GM12878 (cell line): Measurements from ENCODE around the gene C6orf89. TPM values are rescaled to one million over a fixed set of nuclear protein-coding genes. Genes with fewer than 3 reads are reported as not detected.

Source experiments
- ATAC-seq: fragments of 200-7000 bp; cut with Tn5 transposase; 3 replicates; pipeline ENCODE4 v1.9.1; 2020; ENCODE audit warnings: mild to moderate bottlenecking, moderate library complexity
- BruUV-seq: library from RNA; stranded (reverse); fragments of 400-500 nt; replicated peaks from 2 replicates; lab custom pipeline; 2021; lab: Mats Ljungman, UMichigan
- CTCF ChIA-PET: fragments of 300-600 bp; sonication (Branson Sonifier 250); formaldehyde crosslinking; extraction: SDS; loops from one replicate; lab custom pipeline; 2021; ENCODE audit warnings: inconsistent platforms; lab: Yijun Ruan, JAX
- POLR2A ChIA-PET: fragments of 350-600 bp; formaldehyde crosslinking; extraction: SDS; loops from one replicate; lab custom pipeline; 2021; ENCODE audit warnings: inconsistent platforms; lab: Charles Lee
- RAD21 ChIA-PET: fragments of 300-600 bp; sonication (Branson Sonifier 250); formaldehyde crosslinking; loops from one replicate; lab custom pipeline; 2023; ENCODE audit warnings: antibody characterized with exemption; ENCODE audit not compliant: unreplicated experiment; lab: Charles Lee
- SMC1A ChIA-PET: fragments of 300-600 bp; sonication (Branson Sonifier 250); formaldehyde crosslinking; loops from one replicate; lab custom pipeline; 2023; ENCODE audit not compliant: unreplicated experiment, uncharacterized antibody; lab: Charles Lee
- DNase-seq: peaks from one replicate; pipeline ENCODE4 v3.0.0-alpha.2; 2011; ENCODE audit warnings: low read depth, low spot score
- FAIRE-seq: peaks from 3 replicates; lab custom pipeline; 2011; peaks lifted over from hg19 to GRCh38; lab: Jason Lieb, UNC
- H2AFZ ChIP-seq: 2 replicates; pipeline ENCODE4 v1.6.0; 2011; ENCODE audit warnings: low read depth, low read length, control low read depth; ENCODE audit not compliant: control insufficient read depth
- H3K27ac ChIP-seq: 2 replicates; pipeline ENCODE4 v1.5.1; 2011; ENCODE audit warnings: control low read depth; ENCODE audit not compliant: control insufficient read depth, insufficient read depth
- H3K27me3 ChIP-seq, 2 experiments: replicated peaks in 1 of 2; 2 replicates each; pipeline versions ENCODE4 v1.6.0 to v1.6.1; 2011; ENCODE audit warnings: low read length in 1 of 2; ENCODE audit not compliant: control insufficient read depth in 2 of 2, insufficient read depth in 2 of 2
- H3K36me3 ChIP-seq, 2 experiments: 2 replicates each; pipeline ENCODE4 v1.5.1; 2011; ENCODE audit warnings: low read length in 1 of 2; ENCODE audit not compliant: control insufficient read depth in 2 of 2, insufficient read depth in 2 of 2
- H3K4me1 ChIP-seq: 2 replicates; pipeline ENCODE4 v1.6.1; 2011; ENCODE audit warnings: mild to moderate bottlenecking, low read length, moderate library complexity, mixed read lengths; ENCODE audit not compliant: control insufficient read depth, insufficient read depth
- H3K4me2 ChIP-seq: 2 replicates; pipeline ENCODE4 v1.6.0; 2011; ENCODE audit warnings: control low read depth; ENCODE audit not compliant: control insufficient read depth, insufficient read depth
- H3K4me3 ChIP-seq: fragments of 200-600 bp; sonication (generic); 2 replicates; pipeline ENCODE4 v1.5.1; 2016
- H3K79me2 ChIP-seq: 2 replicates; pipeline ENCODE4 v1.6.0; 2011; ENCODE audit warnings: low read length; ENCODE audit not compliant: control insufficient read depth, insufficient read depth
- H3K9ac ChIP-seq: 2 replicates; pipeline ENCODE4 v1.8.0; 2011; ENCODE audit warnings: low read length, control low read depth, mixed read lengths; ENCODE audit not compliant: control insufficient read depth, insufficient read depth
- H3K9me3 ChIP-seq: replicated peaks from 3 replicates; pipeline ENCODE4 v1.5.1; 2011; ENCODE audit warnings: mild to moderate bottlenecking, low read length; ENCODE audit not compliant: control insufficient read depth, insufficient read depth
- H4K20me1 ChIP-seq: 2 replicates; pipeline ENCODE4 v1.6.0; 2011; ENCODE audit not compliant: control insufficient read depth, insufficient read depth
- MXI1 ChIP-seq: fragments of 150-350 bp; IDR thresholded peaks from 2 replicates; pipeline ENCODE4 v1.6.1; 2011; ENCODE audit warnings: low read depth, mild to moderate bottlenecking, inconsistent platforms, low read length, improper control_type of control experiment
- RAD51 ChIP-seq: fragments of 450-650 bp; IDR thresholded peaks from 2 replicates; pipeline ENCODE4 v1.6.1; 2016; ENCODE audit warnings: moderate library complexity, mild to moderate bottlenecking, inconsistent platforms
- RFX5 ChIP-seq: IDR thresholded peaks from 2 replicates; pipeline ENCODE4 v1.6.1; 2011; ENCODE audit warnings: low read depth, low read length, improper control_type of control experiment
- SIN3A ChIP-seq: IDR thresholded peaks from 2 replicates; pipeline ENCODE4 v1.6.1; 2012; ENCODE audit warnings: low read depth, low read length, improper control_type of control experiment
- SRF ChIP-seq, 2 experiments: IDR thresholded peaks; 2 replicates each; pipeline ENCODE4 v1.6.1; 2011; ENCODE audit warnings: low read depth in 2 of 2, low read length in 2 of 2, mild to moderate bottlenecking in 1 of 2, moderate library complexity in 1 of 2
- WGBS: methylation state at CpG from one replicate; pipeline ENCODE4 v1.1.6; 2016; ENCODE audit warnings: low lambda C conversion rate; ENCODE audit not compliant: insufficient replicate concordance, insufficient coverage; ENCODE audit errors: missing lambda C conversion rate; 5-methylcytosine and 5-hydroxymethylcytosine counted together
- in situ Hi-C: fragments of 300-500 bp; cut with MboI; formaldehyde crosslinking; loops from 9 replicates; pipeline ENCODE4 v1.14.3; 2018; ENCODE audit warnings: mixed read lengths
- intact Hi-C: fragments of 100-400 bp; cut with micrococcal nuclease; formaldehyde crosslinking; loops from one replicate; pipeline ENCODE4 v1.14.2; 2022; ENCODE audit not compliant: unreplicated experiment
- polyA plus RNA-seq, 11 experiments: library from polyadenylated mRNA; depleted of rRNA in 4 of 11; unstranded in 6 of 11; stranded (reverse) in 5 of 11; fragments of >200 nt; fragmentation: Nextera tagmentation in 4 of 11; fragmentation: Illumina TruSeq in 1 of 11; extraction: Ambion mirVana in 4 of 11; extraction: Trizol in 1 of 11; gene quantifications; 1 replicate in 1 of 11; 2 replicates in 10 of 11; pipeline versions ENCODE4 v1.2.1 to v1.2.3, GENCODE V29; 2011 to 2016; ENCODE audit warnings: inconsistent platforms in 2 of 11, missing spikeins in 2 of 11, low read depth in 1 of 11
- total RNA-seq, 4 experiments: library from RNA; depleted of rRNA in 3 of 4; stranded (reverse); fragments of >200 nt in 3 of 4; fragmentation: Illumina TruSeq in 1 of 4; extraction: Trizol in 1 of 4; gene quantifications; 2 replicates each; pipeline versions ENCODE4 v1.2.1 to v1.2.3, GENCODE V29; 2013 to 2021
- TF ChIP-seq, protein P1 (sequence below): IDR thresholded peaks from 2 replicates; pipeline ENCODE4 v1.6.1; 2011; ENCODE audit warnings: borderline replicate concordance, low read depth, mild to moderate bottlenecking, moderate library complexity, mixed read lengths, low read length; ENCODE audit not compliant: insufficient read depth; ENCODE audit errors: extremely low read length

Gene C6orf89
- total and polyA plus RNA-seq, 10 of the 15 experiments (the other 5 are each of a cell fraction or from before 2014, with no cell fraction given) = 10.8 to 42.7 (median 28.6) TPM

DNA sequence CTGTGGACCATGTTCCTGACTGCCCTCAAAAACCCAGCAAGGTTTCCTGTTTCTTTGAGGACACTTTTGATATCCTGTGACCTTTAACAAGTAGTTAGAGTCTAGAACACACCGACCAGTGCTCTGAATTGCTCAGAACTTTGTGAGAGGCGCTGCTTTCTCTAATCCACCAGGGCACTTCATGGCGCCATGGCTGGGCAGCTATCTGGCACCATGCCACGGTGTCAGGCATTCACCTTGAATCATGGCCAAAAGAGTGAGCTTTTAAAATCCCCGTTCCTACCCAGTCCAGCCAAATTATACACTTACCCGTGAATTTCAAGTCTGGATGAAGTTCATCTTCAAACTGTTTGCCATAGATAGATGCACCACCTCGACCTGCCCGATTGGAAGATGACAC is 29.5 kb upstream of the C6orf89 start:
- Histone ChIP-seq H3K27me3 (no peaks in the 10 kb centered on the region), H3K27ac (no peak overlapping the region), H3K4me3 (no peak overlapping the region), H3K4me1 (no peaks in the 10 kb centered on the region), H3K4me2 (no peak overlapping the region), H3K79me2 (peaks cover 2% of the 10 kb centered on the region; the same call in 1 of the 2 replicates), H2AFZ (no peak overlapping the region), H3K9ac (no peak overlapping the region), H3K9me3 (no peaks in the 10 kb centered on the region), H3K36me3 (peaks cover 12 to 13% of the 10 kb centered on the region in 2 experiments; a peak in 3 of 4 replicates), H4K20me1 (no peaks in the 10 kb centered on the region)
- ATAC-seq (no peak), DNase-seq (no peak), FAIRE-seq (no peak)
- in situ Hi-C loops = no loop called here
- no peak for TF ChIP-seq RFX5
- no peak for TF ChIP-seq MXI1
- TF ChIP-seq RAD51 = no peak
- TF ChIP-seq, protein P1, sequence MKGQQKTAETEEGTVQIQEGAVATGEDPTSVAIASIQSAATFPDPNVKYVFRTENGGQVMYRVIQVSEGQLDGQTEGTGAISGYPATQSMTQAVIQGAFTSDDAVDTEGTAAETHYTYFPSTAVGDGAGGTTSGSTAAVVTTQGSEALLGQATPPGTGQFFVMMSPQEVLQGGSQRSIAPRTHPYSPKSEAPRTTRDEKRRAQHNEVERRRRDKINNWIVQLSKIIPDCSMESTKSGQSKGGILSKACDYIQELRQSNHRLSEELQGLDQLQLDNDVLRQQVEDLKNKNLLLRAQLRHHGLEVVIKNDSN = no peak
- TF ChIP-seq SIN3A = no peak
- no peak for TF ChIP-seq SRF (IDR thresholded peaks at IDR 0.05; ENCODE audit: low read depth in 2 of 2, low read length in 2 of 2)
- ChIA-PET CTCF (interaction anchor here (0.6 to 1.4 kb wide), 3 partner anchors 8 to 175 kb away, joined by 3 read pairs; no protein-coding TSS in a partner anchor), POLR2A (interaction anchor here (1.1 kb wide), 1 partner anchor 12 kb away, joined by 3 read pairs; no protein-coding TSS in a partner anchor), SMC1A (interaction anchor here (0.6 kb wide), 1 partner anchor 96 kb away, joined by 3 read pairs; no protein-coding TSS in a partner anchor), RAD21 (no interaction called here)
- intact Hi-C loops = loop anchor here (10.0 kb wide), 1 partner anchor 231 kb away; no protein-coding TSS in a partner anchor
- WGBS = 96% methylated on average over 8 of the region's 8 CpGs
- BruUV-seq = no TSS peak
